Measurements from ENCODE around the gene TNNI3K. TPM values are rescaled to one million over a fixed set of nuclear protein-coding genes. Genes with fewer than 3 reads are reported as not detected.

Gene TNNI3K
- total and polyA plus RNA-seq, 9 of the 15 experiments (the other 6 are each of a cell fraction or from before 2014, with no cell fraction given), result 0.21 to 0.53 (median 0.32) TPM; not detected in 5

- ATAC-seq, result no peak
Measured at GRCh38 chr1:74545821-74546220, 310.6 kb downstream of the TNNI3K start.

GRCh38 chr1:74548961-74549750 is 314.0 kb downstream of the TNNI3K start:
- Histone ChIP-seq H3K4me1 (replicated peaks in 1 of 2; ENCODE audit: control insufficient read depth in 2 of 2, insufficient read depth in 2 of 2, low read length in 2 of 2) (no peaks in the 10 kb centered on the region), H3K36me3 (ENCODE audit: control insufficient read depth, insufficient read depth, low read length) (no peaks in the 10 kb centered on the region), H2AFZ (ENCODE audit: low read depth, low read length) (no peak overlapping the region), H3K27me3 (ENCODE audit: control insufficient read depth in 2 of 2, insufficient read depth in 2 of 2, low read length in 2 of 2) (no peaks in the 10 kb centered on the region), H3K9ac (ENCODE audit: insufficient read depth in 1 of 2, low read depth in 2 of 2, low read length in 2 of 2) (no peak overlapping the region), H3K9me1 (ENCODE audit: control insufficient read depth, insufficient read depth, low read length) (no peaks in the 10 kb centered on the region), H3K27ac (ENCODE audit: extremely low read depth, low read depth, low read length) (no peak overlapping the region), H4K20me1 (replicated peaks; ENCODE audit: control insufficient read depth, insufficient read depth, low read length) (no peaks in the 10 kb centered on the region), H3K79me2 (ENCODE audit: control insufficient read depth, insufficient read depth, low read length) (no peaks in the 10 kb centered on the region), H3K4me3 (no peak overlapping the region), H3K4me2 (ENCODE audit: insufficient read depth, low read length) (no peak overlapping the region), H3K9me3 (replicated peaks; ENCODE audit: control insufficient read depth, insufficient read depth, low read depth, low read length) (no peaks in the 10 kb centered on the region)
- ChIA-PET CTCF (ENCODE audit: low intra/inter-chr PET ratio) (no interaction called here), POLR2A (interaction anchor here (0.5 kb wide), 1 partner anchor 278 kb away, joined by 3 read pairs; no protein-coding TSS in a partner anchor)
- BruUV-seq (replicated peaks), result no TSS peak
- intact Hi-C loops (cut with micrococcal nuclease), result no loop called here
- no peak for TF ChIP-seq DMBX1 (CRISPR knock-in tag; IDR thresholded peaks at IDR 0.05; ENCODE audit: borderline replicate concordance)
- TF ChIP-seq TCF15 (CRISPR knock-in tag; IDR thresholded peaks at IDR 0.05), result no peak
- no peak for TF ChIP-seq HOMEZ (CRISPR knock-in tag; IDR thresholded peaks at IDR 0.05)
- TF ChIP-seq CHD1 (IDR thresholded peaks at IDR 0.05; ENCODE audit: low read length), result no peak
- TF ChIP-seq JUN (IDR thresholded peaks at IDR 0.05; ENCODE audit: borderline replicate concordance, low read depth, low read length), result no peak
- no peak for TF ChIP-seq JUN (CRISPR knock-in tag; IDR thresholded peaks at IDR 0.05; ENCODE audit: borderline replicate concordance)
- no peak for TF ChIP-seq KDM4B (IDR thresholded peaks at IDR 0.05; ENCODE audit: borderline replicate concordance in 2 of 2, low read depth in 1 of 2)
- TF ChIP-seq ZNF717 (CRISPR knock-in tag; IDR thresholded peaks at IDR 0.05), result no peak
- in situ Hi-C loops (cut with MboI), result no loop called here
- FAIRE-seq, result no peak
- DNase-seq (ENCODE audit: extremely low read depth in 1 of 4, low spot score in 3 of 4), result no peak
- ATAC-seq, result no peak
- 4% methylated on average over 4 of the region's 4 CpGs for WGBS (ENCODE audit: insufficient coverage, low coverage, missing lambda C conversion rate)

More at GRCh38 chr1:74545821-74546220, 310.6 kb downstream of the TNNI3K start:
- Histone ChIP-seq H3K4me2 (ENCODE audit: insufficient read depth, low read length) (no peak overlapping the region), H3K4me3 (no peak overlapping the region), H3K27me3 (ENCODE audit: control insufficient read depth in 2 of 2, insufficient read depth in 2 of 2, low read length in 2 of 2) (no peaks in the 10 kb centered on the region), H3K9ac (ENCODE audit: insufficient read depth in 1 of 2, low read depth in 2 of 2, low read length in 2 of 2) (no peak overlapping the region), H3K4me1 (replicated peaks in 1 of 2; ENCODE audit: control insufficient read depth in 2 of 2, insufficient read depth in 2 of 2, low read length in 2 of 2) (no peaks in the 10 kb centered on the region), H3K9me3 (replicated peaks; ENCODE audit: control insufficient read depth, insufficient read depth, low read depth, low read length) (no peaks in the 10 kb centered on the region), H3K36me3 (ENCODE audit: control insufficient read depth, insufficient read depth, low read length) (no peaks in the 10 kb centered on the region), H3K27ac (ENCODE audit: extremely low read depth, low read depth, low read length) (no peak overlapping the region), H3K9me1 (ENCODE audit: control insufficient read depth, insufficient read depth, low read length) (no peaks in the 10 kb centered on the region), H4K20me1 (replicated peaks; ENCODE audit: control insufficient read depth, insufficient read depth, low read length) (no peaks in the 10 kb centered on the region), H3K79me2 (ENCODE audit: control insufficient read depth, insufficient read depth, low read length) (no peaks in the 10 kb centered on the region), H2AFZ (ENCODE audit: low read depth, low read length) (no peak overlapping the region)
- no peak for FAIRE-seq
- in situ Hi-C loops (cut with MboI) (no loop called here), intact Hi-C loops (cut with micrococcal nuclease) (no loop called here)
- ChIA-PET POLR2A (no interaction called here), CTCF (ENCODE audit: low intra/inter-chr PET ratio) (no interaction called here)
- TF ChIP-seq CHD4 (IDR thresholded peaks at IDR 0.05; ENCODE audit: insufficient read depth, insufficient replicate concordance, low read depth, low read length, poor library complexity, severe bottlenecking) (no peak), ZNF232 (CRISPR knock-in tag; IDR thresholded peaks at IDR 0.05) (no peak), NCOA2 (IDR thresholded peaks at IDR 0.05; ENCODE audit: partially characterized antibody in 2 of 2) (no peak), ZNF707 (CRISPR knock-in tag; conservative IDR thresholded peaks at IDR 0.05) (no peak), ZNF444 (CRISPR knock-in tag; IDR thresholded peaks at IDR 0.05) (no peak), ZSCAN29 (IDR thresholded peaks at IDR 0.05) (no peak), NBN (IDR thresholded peaks at IDR 0.05; ENCODE audit: low read depth) (no peak), ZKSCAN8 (CRISPR knock-in tag; IDR thresholded peaks at IDR 0.05) (no peak), TFAM (CRISPR knock-in tag; conservative IDR thresholded peaks at IDR 0.05) (no peak)
- WGBS (ENCODE audit: insufficient coverage, low coverage, missing lambda C conversion rate), result 0% methylated on average over 2 of the region's 2 CpGs
- BruUV-seq (replicated peaks), result no TSS peak
- no peak for DNase-seq (ENCODE audit: extremely low read depth in 1 of 4, low spot score in 3 of 4)

Measured in K562 (cell line).